HCT116 (cell line): ENCODE measurements around the gene SEMA6B. TPM values are rescaled to one million over a fixed set of nuclear protein-coding genes. Genes with fewer than 3 reads are reported as not detected.

Experiments used
- ATAC-seq: fragments of 200-7000 bp; cut with Tn5 transposase; 2 replicates; pipeline ENCODE4 v1.9.1; 2020; ENCODE audit warnings: mild to moderate bottlenecking, moderate library complexity
- BruUV-seq: library from RNA; stranded (reverse); fragments of 400-500 nt; replicated peaks from 2 replicates; lab custom pipeline; 2021; lab: Mats Ljungman, UMichigan
- CTCF ChIA-PET: fragments of 300-600 bp; sonication (Branson Sonifier 250); formaldehyde crosslinking; loops from one replicate; lab custom pipeline; 2021; ENCODE audit warnings: antibody characterized with exemption; lab: Charles Lee
- POLR2A ChIA-PET: fragments of 300-600, 350-600 bp; sonication (Branson Sonifier 250); formaldehyde crosslinking; loops from one replicate; lab custom pipeline; 2021; ENCODE audit warnings: antibody characterized with exemption; lab: Charles Lee
- RAD21 ChIA-PET, 2 experiments: fragments of 300-600 bp; sonication (Branson Sonifier 250); formaldehyde crosslinking; loops; one replicate each; lab custom pipeline; 2023; ENCODE audit warnings: low total read pairs in 2 of 2; ENCODE audit not compliant: uncharacterized antibody in 2 of 2, unreplicated experiment in 2 of 2, low non-redundant PET in 1 of 2; lab: Charles Lee
- DNase-seq: peaks from one replicate; pipeline ENCODE4 v3.0.0-alpha.2; 2010; ENCODE audit warnings: low read depth, low spot score
- H2AFZ ChIP-seq: fragments of 200-600 bp; shearing (Covaris generic), sonication (generic); 2 replicates; pipeline ENCODE4 v1.6.1; 2017; ENCODE audit warnings: low read depth, mixed run types, mixed read lengths, antibody characterized with exemption, low read length; ENCODE audit not compliant: poor library complexity, severe bottlenecking
- H3K27ac ChIP-seq: 2 replicates; pipeline ENCODE4 v1.5.1; 2012; ENCODE audit warnings: low read depth, low read length
- H3K27me3 ChIP-seq: fragments of 200-600 bp; sonication (generic); 2 replicates; pipeline ENCODE4 v1.6.1; 2016; ENCODE audit warnings: mixed run types, low read length, mixed read lengths; ENCODE audit not compliant: insufficient read depth
- H3K36me3 ChIP-seq, 2 experiments: fragments of 200-500 bp in 1 of 2; fragments of 200-600 bp in 1 of 2; sonication (Bioruptor generic) in 1 of 2; sonication (generic) in 1 of 2; 2 replicates each; pipeline versions ENCODE4 v1.5.1 to v1.6.1; 2014 to 2016; ENCODE audit warnings: low read length in 2 of 2, inconsistent platforms in 1 of 2, mixed read lengths in 1 of 2, mixed run types in 1 of 2; ENCODE audit not compliant: insufficient read depth in 2 of 2, control insufficient read depth in 1 of 2
- H3K4me1 ChIP-seq, 2 experiments: fragments of 200-600 bp in 1 of 2; sonication (generic) in 1 of 2; 2 replicates each; pipeline versions ENCODE4 v1.5.1 to v1.6.1; 2012 to 2017; ENCODE audit warnings: low read length in 2 of 2, inconsistent platforms in 1 of 2, mild to moderate bottlenecking in 1 of 2, mixed read lengths in 1 of 2, mixed run types in 1 of 2, moderate library complexity in 1 of 2; ENCODE audit not compliant: insufficient read depth in 2 of 2, control insufficient read depth in 1 of 2
- H3K4me2 ChIP-seq: fragments of 200-600 bp; sonication (generic); 2 replicates; pipeline ENCODE4 v1.6.1; 2017; ENCODE audit warnings: mixed run types, low read length, mixed read lengths
- H3K4me3 ChIP-seq, 2 experiments: fragments of 200-600 bp in 1 of 2; sonication (generic) in 1 of 2; replicated peaks in 1 of 2; 2 replicates each; pipeline ENCODE4 v1.5.1; 2011 to 2016; ENCODE audit warnings: low read length in 2 of 2, control low read depth in 1 of 2, low read depth in 1 of 2, mild to moderate bottlenecking in 1 of 2, mixed read lengths in 1 of 2, mixed run types in 1 of 2
- H3K79me2 ChIP-seq: fragments of 200-600 bp; sonication (generic); 2 replicates; pipeline ENCODE4 v1.6.1; 2017; ENCODE audit warnings: mild to moderate bottlenecking, mixed run types, low read length, moderate library complexity, mixed read lengths; ENCODE audit not compliant: insufficient read depth
- H3K9ac ChIP-seq: fragments of 200-600 bp; sonication (generic); 2 replicates; pipeline ENCODE4 v1.6.1; 2016; ENCODE audit warnings: low read length, mixed read lengths
- H3K9me2 ChIP-seq: fragments of 200-600 bp; sonication (generic), shearing (Covaris generic); 2 replicates; pipeline ENCODE4 v1.6.1; 2017; ENCODE audit warnings: mixed run types, mild to moderate bottlenecking, moderate library complexity; ENCODE audit not compliant: insufficient read depth
- H3K9me3 ChIP-seq, 2 experiments: fragments of 200-500 bp in 1 of 2; fragments of 200-600 bp in 1 of 2; sonication (Bioruptor generic) in 1 of 2; sonication (generic) in 1 of 2; 2 replicates each; pipeline ENCODE4 v1.6.1; 2014 to 2017; ENCODE audit warnings: low read length in 2 of 2, mixed read lengths in 2 of 2, inconsistent platforms in 1 of 2, low read depth in 1 of 2, mild to moderate bottlenecking in 1 of 2, mixed run types in 1 of 2, moderate library complexity in 1 of 2; ENCODE audit not compliant: control insufficient read depth in 1 of 2, insufficient read depth in 1 of 2
- H4K20me1 ChIP-seq: fragments of 200-600 bp; sonication (generic), shearing (Covaris generic); 2 replicates; pipeline ENCODE4 v1.6.1; 2017; ENCODE audit warnings: mixed run types, mild to moderate bottlenecking, moderate library complexity; ENCODE audit not compliant: insufficient read depth
- CTCF ChIP-seq, 3 experiments: fragments of 200-600 bp in 1 of 3; sonication (generic) in 1 of 3; IDR thresholded peaks in 2 of 3; conservative IDR thresholded peaks in 1 of 3; 2 replicates each; pipeline ENCODE4 v1.5.1; 2012 to 2017; ENCODE audit warnings: low read depth in 2 of 3, low read length in 2 of 3, antibody characterized with exemption in 1 of 3, borderline replicate concordance in 1 of 3, control low read depth in 1 of 3, mild to moderate bottlenecking in 1 of 3, mixed read lengths in 1 of 3, mixed run types in 1 of 3, moderate library complexity in 1 of 3; ENCODE audit not compliant: insufficient read depth in 1 of 3
- EGR1 ChIP-seq: IDR thresholded peaks from 2 replicates; pipeline ENCODE4 v1.6.1; 2012; ENCODE audit warnings: low read depth
- ELF1 ChIP-seq: IDR thresholded peaks from 2 replicates; pipeline ENCODE4 v1.6.1; 2012; ENCODE audit warnings: low read depth, borderline replicate concordance
- SP1 ChIP-seq: IDR thresholded peaks from 2 replicates; pipeline ENCODE4 v1.6.1; 2012; ENCODE audit warnings: low read depth
- TCF7L2 ChIP-seq: IDR thresholded peaks from 2 replicates; pipeline ENCODE4 v1.7.0; 2011; ENCODE audit warnings: borderline replicate concordance, inconsistent platforms; ENCODE audit not compliant: insufficient read depth, insufficient read length; ENCODE audit errors: extremely low read depth
- ZBTB33 ChIP-seq: IDR thresholded peaks from 2 replicates; pipeline ENCODE4 v1.6.1; 2011; ENCODE audit warnings: mild to moderate bottlenecking, low read length, moderate library complexity; ENCODE audit not compliant: insufficient replicate concordance; ENCODE audit errors: extremely low read depth
- ZFX ChIP-seq: fragments of 450-650 bp; IDR thresholded peaks from 2 replicates; pipeline ENCODE4 v1.6.1; 2017
- intact Hi-C: fragments of 100-400 bp; cut with micrococcal nuclease; formaldehyde crosslinking; loops from 2 replicates; pipeline ENCODE4 v1.10.0; 2022
- total RNA-seq: library from RNA; stranded (reverse); gene quantifications from one replicate; pipeline ENCODE4 v1.2.1, GENCODE V29; 2021; ENCODE audit not compliant: unreplicated experiment

Gene SEMA6B
- total RNA-seq, 1 experiment from 2014 or later = 58.4 TPM

DNA sequence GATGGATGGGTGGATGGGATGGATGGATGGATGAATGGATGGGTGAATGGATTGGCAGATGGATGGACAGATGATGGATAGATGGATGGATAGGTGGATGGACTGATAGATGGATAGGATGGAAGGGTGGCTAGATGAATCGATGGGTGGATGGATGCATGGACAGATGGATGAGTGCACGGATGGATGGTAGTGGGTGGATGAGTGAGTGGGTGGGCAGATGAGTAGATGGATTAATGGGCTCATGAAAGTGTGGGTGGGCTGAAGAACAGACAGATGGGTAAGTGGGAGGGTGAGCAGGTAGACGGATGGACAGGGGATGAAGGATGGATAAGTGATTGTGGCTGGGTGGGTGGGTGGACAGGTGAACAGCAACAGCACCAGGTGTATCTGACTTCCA, 5.7 kb downstream of the SEMA6B start:
- intact Hi-C loops = no loop called here
- peaks cover 8 to 26% of the 10 kb centered on the region in 2 experiments for H3K4me1 ChIP-seq
- RAD21 ChIA-PET = no interaction called here
- H3K27me3 ChIP-seq = no peaks in the 10 kb centered on the region
- peaks cover 19 to 48% of the 10 kb centered on the region in 2 experiments for H3K36me3 ChIP-seq
- H3K9me2 ChIP-seq = no peaks in the 10 kb centered on the region
- BruUV-seq = no TSS peak
- H2AFZ ChIP-seq = no peak overlapping the region
- POLR2A ChIA-PET = no interaction called here
- CTCF ChIA-PET = no interaction called here
- no peaks in the 10 kb centered on the region for H3K79me2 ChIP-seq
- no peaks in the 10 kb centered on the region for H4K20me1 ChIP-seq
- no peaks in the 10 kb centered on the region for H3K9me3 ChIP-seq
- H3K4me3 ChIP-seq = no peak overlapping the region
- ATAC-seq (no peak), DNase-seq (no peak)
- H3K4me2 ChIP-seq = no peak overlapping the region
- H3K27ac ChIP-seq = no peak overlapping the region
- no peak for TF ChIP-seq CTCF (IDR thresholded peaks at IDR 0.05 in 2 of 3, conservative IDR thresholded peaks at IDR 0.05 in 1 of 3; ENCODE audit: borderline replicate concordance in 1 of 3, insufficient read depth in 1 of 3, low read depth in 2 of 3, low read length in 2 of 3)
- no peak for TF ChIP-seq ELF1
- TF ChIP-seq EGR1 = no peak
- TF ChIP-seq TCF7L2 = no peak
- H3K9ac ChIP-seq = no peak overlapping the region

GRCh38 chr19:4553092-4553695, 6.3 kb downstream of the SEMA6B start:
- Histone ChIP-seq H3K4me2 (no peak overlapping the region), H2AFZ (no peak overlapping the region), H3K9me3 (no peaks in the 10 kb centered on the region), H3K4me3 (no peak overlapping the region), H3K4me1 (peaks cover 8 to 23% of the 10 kb centered on the region in 2 experiments), H3K27ac (no peak overlapping the region), H3K79me2 (no peaks in the 10 kb centered on the region), H3K9me2 (no peaks in the 10 kb centered on the region), H3K27me3 (no peaks in the 10 kb centered on the region), H3K9ac (no peak overlapping the region), H3K36me3 (peaks cover 22 to 50% of the 10 kb centered on the region in 2 experiments), H4K20me1 (no peaks in the 10 kb centered on the region)
- ChIA-PET POLR2A (no interaction called here), RAD21 (no interaction called here), CTCF (no interaction called here)
- ATAC-seq (no peak), DNase-seq (no peak)
- intact Hi-C loops = no loop called here
- no peak for TF ChIP-seq CTCF (IDR thresholded peaks at IDR 0.05 in 2 of 3, conservative IDR thresholded peaks at IDR 0.05 in 1 of 3; ENCODE audit: borderline replicate concordance in 1 of 3, insufficient read depth in 1 of 3, low read depth in 2 of 3, low read length in 2 of 3)
- no peak for TF ChIP-seq ZFX
- no peak for TF ChIP-seq SP1
- TF ChIP-seq ZBTB33 = no peak
- TF ChIP-seq, all 23 proteins: peak for 0
- BruUV-seq = TSS peak; percentile 75
